Trophoblast cell (in vitro differentiated cells and primary cell): ENCODE results near the gene PARD3B.

Source experiments
- DNase-seq, 2 donors: peaks; one replicate each; pipeline ENCODE4 v3.0.0-alpha.2; 2016
- H2AFZ ChIP-seq: 2 replicates; pipeline ENCODE4 v1.6.1; 2013; ENCODE audit warnings: low read length, moderate library complexity, mild to moderate bottlenecking; ENCODE audit not compliant: insufficient read depth, poor library complexity
- H2AK5ac ChIP-seq: 2 replicates; pipeline ENCODE4 v1.6.1; 2013; ENCODE audit warnings: mild to moderate bottlenecking, low read length
- H2BK120ac ChIP-seq: 2 replicates; pipeline ENCODE4 v1.6.1; 2013; ENCODE audit warnings: low read length, mild to moderate bottlenecking, moderate library complexity; ENCODE audit not compliant: insufficient read depth, poor library complexity
- H2BK12ac ChIP-seq: 2 replicates; pipeline ENCODE4 v1.6.1; 2013; ENCODE audit warnings: mild to moderate bottlenecking, low read length, moderate library complexity
- H2BK5ac ChIP-seq: 2 replicates; pipeline ENCODE4 v1.6.1; 2013; ENCODE audit warnings: low read length, low read depth, moderate library complexity, mild to moderate bottlenecking; ENCODE audit not compliant: poor library complexity
- H3K14ac ChIP-seq: 2 replicates; pipeline ENCODE4 v1.6.1; 2013; ENCODE audit warnings: mild to moderate bottlenecking, low read length
- H3K18ac ChIP-seq: 2 replicates; pipeline ENCODE4 v1.6.1; 2013; ENCODE audit warnings: mild to moderate bottlenecking, low read length
- H3K23ac ChIP-seq: 2 replicates; pipeline ENCODE4 v1.6.1; 2013; ENCODE audit warnings: low read length
- H3K27ac ChIP-seq: 2 replicates; pipeline ENCODE4 v1.5.1; 2013; ENCODE audit warnings: low read depth, mild to moderate bottlenecking, inconsistent platforms, low read length, moderate library complexity
- H3K27me3 ChIP-seq: 2 replicates; pipeline ENCODE4 v1.6.1; 2013; ENCODE audit warnings: inconsistent platforms, mild to moderate bottlenecking, low read length, moderate library complexity; ENCODE audit not compliant: insufficient read depth
- H3K36me3 ChIP-seq, 2 experiments: 1 replicate in 1 of 2; 2 replicates in 1 of 2; pipeline ENCODE4 v1.6.1; 2013; ENCODE audit warnings: low read length in 2 of 2, mild to moderate bottlenecking in 2 of 2, moderate library complexity in 1 of 2; ENCODE audit not compliant: insufficient read depth in 2 of 2, control insufficient read depth in 1 of 2
- H3K4ac ChIP-seq: 2 replicates; pipeline ENCODE4 v1.6.1; 2013; ENCODE audit warnings: low read depth, mild to moderate bottlenecking, low read length, moderate library complexity
- H3K4me1 ChIP-seq, 2 experiments: 1 replicate in 1 of 2; 2 replicates in 1 of 2; pipeline ENCODE4 v1.6.1; 2013; ENCODE audit warnings: low read length in 2 of 2, mild to moderate bottlenecking in 2 of 2, moderate library complexity in 1 of 2; ENCODE audit not compliant: insufficient read depth in 2 of 2, control insufficient read depth in 1 of 2
- H3K4me2 ChIP-seq: 2 replicates; pipeline ENCODE4 v1.6.1; 2013; ENCODE audit warnings: inconsistent platforms, mild to moderate bottlenecking, low read length, moderate library complexity
- H3K4me3 ChIP-seq: 2 replicates; pipeline ENCODE4 v1.5.1; 2013; ENCODE audit warnings: mild to moderate bottlenecking, low read depth, low read length, inconsistent platforms
- H3K79me1 ChIP-seq: one replicate; pipeline ENCODE4 v1.6.1; 2013; ENCODE audit warnings: low read length
- H3K79me2 ChIP-seq: 2 replicates; pipeline ENCODE4 v1.6.1; 2013; ENCODE audit warnings: low read length, mild to moderate bottlenecking; ENCODE audit not compliant: control insufficient read depth, insufficient read depth, poor library complexity
- H3K9ac ChIP-seq: 2 replicates; pipeline ENCODE4 v1.6.1; 2013; ENCODE audit warnings: mild to moderate bottlenecking, low read length
- H3K9me3 ChIP-seq: 2 replicates; pipeline ENCODE4 v1.6.1; 2013; ENCODE audit warnings: low read depth, mild to moderate bottlenecking, control low read depth, inconsistent platforms, low read length; ENCODE audit not compliant: insufficient read depth
- H4K12ac ChIP-seq: 2 replicates; pipeline ENCODE4 v1.6.1; 2013; ENCODE audit warnings: low read depth, mild to moderate bottlenecking, low read length, moderate library complexity
- H4K8ac ChIP-seq: 2 replicates; pipeline ENCODE4 v1.6.1; 2013; ENCODE audit warnings: low read depth, mild to moderate bottlenecking, low read length, moderate library complexity
- H4K91ac ChIP-seq: one replicate; pipeline ENCODE4 v1.6.1; 2013; ENCODE audit warnings: low read depth, mild to moderate bottlenecking, low read length, moderate library complexity
- WGBS: extraction: QIAGEN DNeasy Blood & Tissue Kit; methylation state at CpG from one replicate; pipeline ENCODE4 v1.1.7; 2013; ENCODE audit warnings: missing lambda C conversion rate; ENCODE audit not compliant: insufficient read length, insufficient coverage; ENCODE audit errors: extremely low coverage; 5-methylcytosine and 5-hydroxymethylcytosine counted together

Gene PARD3B

DNA sequence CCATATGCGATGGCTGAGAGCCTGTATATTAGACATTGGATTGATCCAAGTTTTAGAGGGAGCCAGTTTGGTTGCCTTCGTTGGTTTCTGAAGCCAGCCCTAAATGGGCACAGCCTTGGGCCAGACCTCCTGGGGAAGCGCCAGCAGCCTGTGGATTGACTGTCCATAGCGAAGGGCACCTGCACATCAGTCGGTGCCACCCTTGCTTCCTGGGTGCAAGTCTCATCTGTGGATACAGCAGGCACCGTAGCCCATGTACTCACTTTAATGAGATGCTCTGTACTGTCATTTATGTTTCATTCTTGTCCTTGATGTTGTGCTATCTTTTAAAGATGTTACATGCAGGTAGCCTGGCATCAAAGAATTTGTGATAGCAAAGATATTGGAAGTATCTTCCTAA, 600.6 kb downstream of the PARD3B start:
- no peaks in the 10 kb centered on the region for H3K4me1 ChIP-seq
- H2BK5ac ChIP-seq = no peak overlapping the region
- no peak overlapping the region for H3K4me3 ChIP-seq
- H3K9me3 ChIP-seq = no peaks in the 10 kb centered on the region
- H3K27ac ChIP-seq = no peak overlapping the region
- H3K14ac ChIP-seq = no peak overlapping the region
- no peak overlapping the region for H2BK12ac ChIP-seq
- no peak overlapping the region for H4K8ac ChIP-seq
- DNase-seq = no peak
- no peak overlapping the region for H3K4me2 ChIP-seq
- no peaks in the 10 kb centered on the region for H3K36me3 ChIP-seq
- H3K9ac ChIP-seq = no peak overlapping the region
- no peaks in the 10 kb centered on the region for H3K79me2 ChIP-seq
- H2AFZ ChIP-seq = no peak overlapping the region
- no peaks in the 10 kb centered on the region for H3K27me3 ChIP-seq
- H3K23ac ChIP-seq = no peak overlapping the region
- no peak overlapping the region for H2BK120ac ChIP-seq
- H2AK5ac ChIP-seq = no peak overlapping the region
- H4K91ac ChIP-seq = no peak overlapping the region
- H3K18ac ChIP-seq = no peak overlapping the region
- H3K79me1 ChIP-seq = no peaks in the 10 kb centered on the region
- no peak overlapping the region for H4K12ac ChIP-seq
- H3K4ac ChIP-seq = no peak overlapping the region
- WGBS = no CpG with 5 or more reads among the region's 6 CpGs

- H2BK12ac ChIP-seq = no peak overlapping the region
- no peak overlapping the region for H3K14ac ChIP-seq
- no peak overlapping the region for H2BK5ac ChIP-seq
- no peaks in the 10 kb centered on the region for H3K27me3 ChIP-seq
- no peak overlapping the region for H3K18ac ChIP-seq
- no peak overlapping the region for H4K12ac ChIP-seq
- no peaks in the 10 kb centered on the region for H3K79me2 ChIP-seq
- no peaks in the 10 kb centered on the region for H3K9me3 ChIP-seq
- H3K9ac ChIP-seq = no peak overlapping the region
- no CpG with 5 or more reads among the region's 2 CpGs for WGBS
- H3K4me2 ChIP-seq = no peak overlapping the region
- H3K36me3 ChIP-seq = no peaks in the 10 kb centered on the region
- H3K4me3 ChIP-seq = no peak overlapping the region
- no peak overlapping the region for H3K27ac ChIP-seq
- DNase-seq = no peak
- H2AFZ ChIP-seq = no peak overlapping the region
- H4K91ac ChIP-seq = no peak overlapping the region
- H3K4ac ChIP-seq = no peak overlapping the region
- no peaks in the 10 kb centered on the region for H3K4me1 ChIP-seq
- no peaks in the 10 kb centered on the region for H3K79me1 ChIP-seq
- H3K23ac ChIP-seq = no peak overlapping the region
- no peak overlapping the region for H4K8ac ChIP-seq
- no peak overlapping the region for H2BK120ac ChIP-seq
- H2AK5ac ChIP-seq = no peak overlapping the region
Measured at GRCh38 chr2:205148755-205149154, 603.5 kb downstream of the PARD3B start.

- Histone ChIP-seq H3K4me3 (no peak overlapping the region), H2BK5ac (no peak overlapping the region), H3K4me2 (no peak overlapping the region), H3K79me1 (no peaks in the 10 kb centered on the region), H3K36me3 (no peaks in the 10 kb centered on the region), H4K91ac (no peak overlapping the region), H3K9ac (no peak overlapping the region), H3K27me3 (no peaks in the 10 kb centered on the region), H2AK5ac (no peak overlapping the region), H3K18ac (no peak overlapping the region), H2AFZ (no peak overlapping the region), H4K8ac (no peak overlapping the region), H3K9me3 (no peaks in the 10 kb centered on the region), H2BK120ac (no peak overlapping the region), H4K12ac (no peak overlapping the region), H3K4me1 (no peaks in the 10 kb centered on the region), H3K14ac (no peak overlapping the region), H3K4ac (no peak overlapping the region), H3K79me2 (no peaks in the 10 kb centered on the region), H3K23ac (no peak overlapping the region), H3K27ac (no peak overlapping the region), H2BK12ac (no peak overlapping the region)
- no CpG with 5 or more reads among the region's 1 CpG for WGBS
- DNase-seq = no peak
Measured at GRCh38 chr2:205156457-205156856, 611.2 kb downstream of the PARD3B start.

DNA sequence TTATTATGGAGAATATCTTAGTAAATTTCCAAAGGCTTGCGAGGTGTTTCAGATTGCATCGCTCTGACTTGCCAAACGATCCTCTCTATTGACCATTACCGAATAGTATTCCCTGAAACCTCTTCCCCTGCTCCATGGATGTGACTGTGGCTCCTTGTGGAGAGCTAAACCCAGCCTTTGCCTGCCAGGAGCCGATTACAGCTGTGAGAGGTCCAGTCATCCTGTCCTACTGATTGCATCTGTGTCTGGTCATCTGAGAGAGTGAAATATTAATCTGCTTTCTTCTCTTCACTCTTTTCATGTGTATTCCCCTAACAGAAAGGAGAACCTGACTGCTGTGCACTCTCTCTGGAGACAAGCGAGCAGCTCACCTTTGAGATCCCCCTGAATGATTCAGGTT, 613.1 kb downstream of the PARD3B start:
- H3K4me1 ChIP-seq = no peaks in the 10 kb centered on the region
- no peak for DNase-seq
- H2AFZ ChIP-seq = no peak overlapping the region
- H3K9me3 ChIP-seq = no peaks in the 10 kb centered on the region
- H4K91ac ChIP-seq = no peak overlapping the region
- no peak overlapping the region for H3K14ac ChIP-seq
- H4K8ac ChIP-seq = no peak overlapping the region
- no peak overlapping the region for H3K9ac ChIP-seq
- H3K23ac ChIP-seq = peak overlapping the region; percentile 4
- H2BK5ac ChIP-seq = no peak overlapping the region
- no peak overlapping the region for H2AK5ac ChIP-seq
- no CpG with 5 or more reads among the region's 6 CpGs for WGBS
- H3K36me3 ChIP-seq = no peaks in the 10 kb centered on the region
- no peak overlapping the region for H3K18ac ChIP-seq
- H2BK12ac ChIP-seq = no peak overlapping the region
- H3K4me2 ChIP-seq = no peak overlapping the region
- H3K4ac ChIP-seq = no peak overlapping the region
- H3K27me3 ChIP-seq = no peaks in the 10 kb centered on the region
- H3K79me1 ChIP-seq = no peaks in the 10 kb centered on the region
- H3K4me3 ChIP-seq = no peak overlapping the region
- H2BK120ac ChIP-seq = no peak overlapping the region
- H3K79me2 ChIP-seq = no peaks in the 10 kb centered on the region
- no peak overlapping the region for H3K27ac ChIP-seq
- H4K12ac ChIP-seq = no peak overlapping the region
